Measurements from ENCODE around the gene DMAC2L. TPM values are rescaled to one million over a fixed set of nuclear protein-coding genes. Genes with fewer than 3 reads are reported as not detected.

DMAC2L gene
- total and polyA plus RNA-seq, 10 of the 15 experiments (the other 5 are each of a cell fraction or from before 2014, with no cell fraction given), result 9.5 to 76.3 (median 28.2) TPM

DNA sequence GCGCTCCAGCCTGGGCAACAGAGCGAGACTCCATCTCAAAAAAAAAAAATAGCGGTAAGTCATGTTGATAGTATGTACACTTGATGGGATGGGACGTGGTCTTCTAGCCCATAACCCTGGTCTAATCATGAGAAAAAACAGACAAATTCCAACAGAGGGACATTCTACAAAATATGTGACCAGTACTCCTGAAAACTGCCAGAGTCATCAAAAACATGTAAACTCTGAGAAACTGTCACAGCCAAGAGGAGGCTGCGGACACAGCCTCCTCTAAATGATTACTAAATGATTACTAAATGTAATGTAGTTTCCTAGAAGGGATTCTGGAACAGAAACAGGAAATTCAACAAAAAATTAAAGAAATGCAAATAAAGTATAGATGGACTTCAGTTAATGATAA, 63.6 kb downstream of the DMAC2L start (continued):
- TF ChIP-seq SKIL (IDR thresholded peaks at IDR 0.05; ENCODE audit: low read depth, poor library complexity, severe bottlenecking), result no peak

Small RNAs within 50 kb of the gene (microRNA-seq; reads per million reads assigned to microRNA genes)
- 0.75 reads per million for gene MIR4504

Small RNAs within 50 kb of the gene (small RNA-seq; reads per million reads assigned to genes)
- 0.59 reads per million, percentile 14 among the genes with 10 or more reads in this experiment for gene MIR4504

Other genes starting within 250 kb of the DMAC2L start
- gene VCPKMT, start 195.8 kb upstream of the DMAC2L start, total RNA-seq (2014; rRNA removed), result 11.6 and 12.9 TPM in 2 replicates
- 12.6 and 12.9 TPM in 2 replicates for gene VCPKMT, start 195.8 kb upstream of the DMAC2L start, total RNA-seq (2014; rRNA removed; fragmentation: Illumina TruSeq; extraction: Trizol)
- gene VCPKMT, start 195.8 kb upstream of the DMAC2L start, total RNA-seq (2021), result 12.8 and 13.3 TPM in 2 replicates
- gene VCPKMT, start 195.8 kb upstream of the DMAC2L start, polyA plus RNA-seq (2011; rRNA removed), result 13.3 and 19.4 TPM in 2 replicates
- 12.8 and 16.6 TPM in 2 replicates for gene VCPKMT, start 195.8 kb upstream of the DMAC2L start, polyA plus RNA-seq (2014; fragmentation: Illumina TruSeq; extraction: Trizol)
- 10 to 100 TPM in 1 of 2 experiments, 1 to 10 TPM in 1; 8.5 to 11.5 TPM for gene VCPKMT, start 195.8 kb upstream of the DMAC2L start, polyA plus RNA-seq (2014; fragmentation: Nextera tagmentation; extraction: Ambion mirVana)
- 12.3 and 18.2 TPM in 2 replicates for gene VCPKMT, start 195.8 kb upstream of the DMAC2L start, polyA plus RNA-seq (2014; rRNA removed)
- 10 to 100 TPM; 17.5 to 18.4 TPM for gene VCPKMT, start 195.8 kb upstream of the DMAC2L start, polyA plus RNA-seq (2016; fragmentation: Nextera tagmentation; extraction: Ambion mirVana)
- 8.1 and 8.9 TPM in 2 replicates for gene SOS2, start 80.7 kb upstream of the DMAC2L start, total RNA-seq (2014; rRNA removed)
- 16.8 and 17.0 TPM in 2 replicates for gene SOS2, start 80.7 kb upstream of the DMAC2L start, total RNA-seq (2014; rRNA removed; fragmentation: Illumina TruSeq; extraction: Trizol)
- gene SOS2, start 80.7 kb upstream of the DMAC2L start, total RNA-seq (2021), result 12.7 and 13.3 TPM in 2 replicates
- gene SOS2, start 80.7 kb upstream of the DMAC2L start, polyA plus RNA-seq (2011; rRNA removed), result 16.7 and 22.2 TPM in 2 replicates
- gene SOS2, start 80.7 kb upstream of the DMAC2L start, polyA plus RNA-seq (2014; fragmentation: Illumina TruSeq; extraction: Trizol), result 14.8 and 19.5 TPM in 2 replicates
- 1 to 10 TPM; 2.9 to 4.1 TPM for gene SOS2, start 80.7 kb upstream of the DMAC2L start, polyA plus RNA-seq (2014; fragmentation: Nextera tagmentation; extraction: Ambion mirVana)
- gene SOS2, start 80.7 kb upstream of the DMAC2L start, polyA plus RNA-seq (2014; rRNA removed), result 6.0 and 8.6 TPM in 2 replicates
- gene SOS2, start 80.7 kb upstream of the DMAC2L start, polyA plus RNA-seq (2016; fragmentation: Nextera tagmentation; extraction: Ambion mirVana), result 1 to 10 TPM; 2.1 to 2.8 TPM
- 13.3 and 15.9 TPM in 2 replicates for gene L2HGDH, start 95 bp upstream of the DMAC2L start, total RNA-seq (2014; rRNA removed)
- 9.7 and 10.5 TPM in 2 replicates for gene L2HGDH, start 95 bp upstream of the DMAC2L start, total RNA-seq (2014; rRNA removed; fragmentation: Illumina TruSeq; extraction: Trizol)
- 14.1 TPM in 2 replicates for gene L2HGDH, start 95 bp upstream of the DMAC2L start, total RNA-seq (2021)
- 11.7 and 12.0 TPM in 2 replicates for gene L2HGDH, start 95 bp upstream of the DMAC2L start, polyA plus RNA-seq (2011; rRNA removed)
- 13.7 and 16.9 TPM in 2 replicates for gene L2HGDH, start 95 bp upstream of the DMAC2L start, polyA plus RNA-seq (2014; fragmentation: Illumina TruSeq; extraction: Trizol)
- gene L2HGDH, start 95 bp upstream of the DMAC2L start, polyA plus RNA-seq (2014; fragmentation: Nextera tagmentation; extraction: Ambion mirVana), result 1 to 10 TPM; 2.6 to 3.0 TPM
- gene L2HGDH, start 95 bp upstream of the DMAC2L start, polyA plus RNA-seq (2014; rRNA removed), result 13.4 and 16.3 TPM in 2 replicates
- 10 to 100 TPM; 14.4 to 18.3 TPM for gene L2HGDH, start 95 bp upstream of the DMAC2L start, polyA plus RNA-seq (2016; fragmentation: Nextera tagmentation; extraction: Ambion mirVana)
- 11.0 and 20.4 TPM in 2 replicates for gene CDKL1, start 84.6 kb downstream of the DMAC2L start, total RNA-seq (2014; rRNA removed)
- gene CDKL1, start 84.6 kb downstream of the DMAC2L start, total RNA-seq (2014; rRNA removed; fragmentation: Illumina TruSeq; extraction: Trizol), result 19.0 and 22.6 TPM in 2 replicates
- gene CDKL1, start 84.6 kb downstream of the DMAC2L start, total RNA-seq (2021), result 10.6 and 11.9 TPM in 2 replicates
- gene CDKL1, start 84.6 kb downstream of the DMAC2L start, polyA plus RNA-seq (2011; rRNA removed), result 17.4 and 20.9 TPM in 2 replicates
- gene CDKL1, start 84.6 kb downstream of the DMAC2L start, polyA plus RNA-seq (2014; fragmentation: Illumina TruSeq; extraction: Trizol), result 9.0 and 9.3 TPM in 2 replicates
- 10 to 100 TPM in 1 of 2 experiments, 1 to 10 TPM in 1; 10.0 to 17.2 TPM for gene CDKL1, start 84.6 kb downstream of the DMAC2L start, polyA plus RNA-seq (2014; fragmentation: Nextera tagmentation; extraction: Ambion mirVana)
- gene CDKL1, start 84.6 kb downstream of the DMAC2L start, polyA plus RNA-seq (2014; rRNA removed), result 5.8 and 9.0 TPM in 2 replicates
- gene CDKL1, start 84.6 kb downstream of the DMAC2L start, polyA plus RNA-seq (2016; fragmentation: Nextera tagmentation; extraction: Ambion mirVana), result 10 to 100 TPM; 10.1 to 11.3 TPM
- gene MAP4K5, start 220.2 kb downstream of the DMAC2L start, total RNA-seq (2014; rRNA removed), result 41.3 and 47.1 TPM in 2 replicates
- 25.6 and 27.5 TPM in 2 replicates for gene MAP4K5, start 220.2 kb downstream of the DMAC2L start, total RNA-seq (2014; rRNA removed; fragmentation: Illumina TruSeq; extraction: Trizol)
- gene MAP4K5, start 220.2 kb downstream of the DMAC2L start, total RNA-seq (2021), result 36.1 and 37.6 TPM in 2 replicates
- gene MAP4K5, start 220.2 kb downstream of the DMAC2L start, polyA plus RNA-seq (2011; rRNA removed), result 16.6 and 26.1 TPM in 2 replicates
- 28.6 and 36.7 TPM in 2 replicates for gene MAP4K5, start 220.2 kb downstream of the DMAC2L start, polyA plus RNA-seq (2014; fragmentation: Illumina TruSeq; extraction: Trizol)
- gene MAP4K5, start 220.2 kb downstream of the DMAC2L start, polyA plus RNA-seq (2014; fragmentation: Nextera tagmentation; extraction: Ambion mirVana), result 10 to 100 TPM in 1 of 2 experiments, 1 to 10 TPM in 1; 9.1 to 12.0 TPM
- gene MAP4K5, start 220.2 kb downstream of the DMAC2L start, polyA plus RNA-seq (2014; rRNA removed), result 31.5 and 31.7 TPM in 2 replicates
- 10 to 100 TPM; 33.4 to 38.3 TPM for gene MAP4K5, start 220.2 kb downstream of the DMAC2L start, polyA plus RNA-seq (2016; fragmentation: Nextera tagmentation; extraction: Ambion mirVana)
- gene ATL1, start 247.8 kb downstream of the DMAC2L start, total RNA-seq (2014; rRNA removed), result 0.11 and 0.76 TPM in 2 replicates
- gene ATL1, start 247.8 kb downstream of the DMAC2L start, total RNA-seq (2014; rRNA removed; fragmentation: Illumina TruSeq; extraction: Trizol), result 0.60 and 0.72 TPM in 2 replicates
- 0.58 and 1.1 TPM in 2 replicates for gene ATL1, start 247.8 kb downstream of the DMAC2L start, total RNA-seq (2021)
- gene ATL1, start 247.8 kb downstream of the DMAC2L start, polyA plus RNA-seq (2011; rRNA removed), result 0.58 and 0.71 TPM in 2 replicates
- gene ATL1, start 247.8 kb downstream of the DMAC2L start, polyA plus RNA-seq (2014; fragmentation: Illumina TruSeq; extraction: Trizol), result 0.43 and 1.5 TPM in 2 replicates
- under 1 TPM in 1 of 2 experiments, not detected in 1; 0.18 TPM for gene ATL1, start 247.8 kb downstream of the DMAC2L start, polyA plus RNA-seq (2014; fragmentation: Nextera tagmentation; extraction: Ambion mirVana)
- gene ATL1, start 247.8 kb downstream of the DMAC2L start, polyA plus RNA-seq (2014; rRNA removed), result 0.15 and 1.0 TPM in 2 replicates
- gene ATL1, start 247.8 kb downstream of the DMAC2L start, polyA plus RNA-seq (2016; fragmentation: Nextera tagmentation; extraction: Ambion mirVana), result 1 to 10 TPM; 1.0 to 1.2 TPM